ENCODE measurements around the gene STX17. TPM values are rescaled to one million over a fixed set of nuclear protein-coding genes. Genes with fewer than 3 reads are reported as not detected.

The STX17 gene
- total and polyA plus RNA-seq, 5 experiments from 2014 or later: 28.4 to 50.3 (median 33.9) TPM

DNA sequence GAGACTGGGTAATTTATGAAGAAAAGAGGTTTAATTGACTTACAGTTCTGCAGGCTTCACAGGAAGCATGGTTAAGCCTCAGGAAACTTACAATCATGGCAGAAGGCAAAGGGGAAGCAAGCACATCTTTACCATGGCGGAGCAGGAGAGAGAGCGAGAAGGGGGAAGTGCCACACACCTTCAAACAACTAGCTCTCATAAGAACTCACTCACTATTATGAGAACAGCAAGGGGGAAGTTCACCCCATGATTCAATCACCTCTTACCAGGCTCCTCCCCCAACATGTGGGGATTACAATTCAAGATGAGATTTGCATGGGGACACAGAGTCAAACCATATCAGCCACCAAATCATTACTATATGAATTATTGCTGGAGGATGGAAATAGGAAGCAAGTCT is 30.3 kb upstream of the STX17 start:
- no peaks in the 10 kb centered on the region for H3K4me1 Mint-ChIP-seq
- DNase-seq (no peak), ATAC-seq (no peak)
- peaks cover 0 to 6% (median 0%) of the 10 kb centered on the region in 9 donors for H3K9me3 Mint-ChIP-seq
- H3K27ac Mint-ChIP-seq: no peak overlapping the region
- H3K36me3 Mint-ChIP-seq: peaks cover 0 to 10% (median 6%) of the 10 kb centered on the region in 3 donors
- H3K27me3 Mint-ChIP-seq: peaks cover 0 to 9% (median 3%) of the 10 kb centered on the region in 5 donors
- POLR2A ChIA-PET: interaction anchor here (0.6 kb wide), 1 partner anchor 78 kb away, joined by 3 read pairs; no protein-coding TSS in a partner anchor
- H3K4me3 Mint-ChIP-seq: no peak overlapping the region

DNA sequence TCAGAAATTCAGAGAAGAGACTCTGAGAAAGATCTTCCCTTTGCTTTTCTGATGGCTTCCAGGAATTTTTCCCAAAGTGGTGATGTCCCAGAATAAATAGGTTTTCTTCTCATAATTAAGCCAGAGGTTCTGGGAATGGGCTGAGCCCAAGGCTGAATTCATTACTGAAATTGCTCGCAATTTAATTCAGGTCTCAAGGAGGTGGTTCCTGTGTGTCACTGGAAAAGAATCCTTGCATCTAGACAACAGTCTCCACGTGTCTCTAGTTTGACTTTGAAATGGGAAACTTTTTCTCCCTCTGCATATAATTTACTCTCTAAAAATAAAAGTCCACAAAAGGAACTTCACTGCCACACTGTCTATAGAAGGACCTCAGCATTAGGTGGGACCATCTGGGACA is 27.8 kb upstream of the STX17 start:
- Mint-ChIP-seq H3K36me3 (peaks cover 0 to 10% (median 9%) of the 10 kb centered on the region in 3 donors), H3K9me3 (peaks cover 0 to 6% (median 0%) of the 10 kb centered on the region in 9 donors), H3K4me3 (no peak overlapping the region), H3K4me1 (no peaks in the 10 kb centered on the region), H3K27me3 (peaks cover 0 to 9% (median 3%) of the 10 kb centered on the region in 5 donors), H3K27ac (no peak overlapping the region)
- ATAC-seq (no peak), DNase-seq (no peak)
- POLR2A ChIA-PET: no interaction called here

GRCh38 chr9:99881769-99882168 is 24.7 kb upstream of the STX17 start:
- Mint-ChIP-seq H3K9me3 (peaks cover 0 to 3% (median 0%) of the 10 kb centered on the region in 9 donors), H3K27me3 (peaks cover 0 to 2% (median 0%) of the 10 kb centered on the region in 5 donors), H3K36me3 (peaks cover 0 to 6% (median 5%) of the 10 kb centered on the region in 3 donors), H3K27ac (no peak overlapping the region), H3K4me1 (no peaks in the 10 kb centered on the region), H3K4me3 (no peak overlapping the region)
- DNase-seq (no peak), ATAC-seq (no peak)
- POLR2A ChIA-PET: no interaction called here

GRCh38 chr9:99885747-99886146 is 20.7 kb upstream of the STX17 start:
- ATAC-seq: no peak
- Mint-ChIP-seq H3K4me3 (no peak overlapping the region), H3K27ac (peak overlapping the region in 1 of 10 donors; percentile 12), H3K27me3 (peaks cover 0 to 3% (median 0%) of the 10 kb centered on the region in 5 donors), H3K4me1 (no peaks in the 10 kb centered on the region), H3K9me3 (no peaks in the 10 kb centered on the region), H3K36me3 (peaks cover 0 to 5% (median 0%) of the 10 kb centered on the region in 3 donors)
- DNase-seq: no peak
- POLR2A ChIA-PET: no interaction called here

- Mint-ChIP-seq H3K27ac (no peak overlapping the region), H3K27me3 (peaks cover 0 to 6% (median 0%) of the 10 kb centered on the region in 5 donors), H3K9me3 (no peaks in the 10 kb centered on the region), H3K36me3 (peaks cover 0 to 2% (median 2%) of the 10 kb centered on the region in 3 donors), H3K4me1 (no peaks in the 10 kb centered on the region), H3K4me3 (no peak overlapping the region)
- POLR2A ChIA-PET: no interaction called here
- no peak for ATAC-seq
- no peak for DNase-seq
These were observed 17.3 kb upstream of the STX17 start for GRCh38 chr9:99889120-99889519.

GRCh38 chr9:99894826-99895225 is 11.6 kb upstream of the STX17 start:
- POLR2A ChIA-PET: interaction anchor here (0.6 kb wide), 1 partner anchor 73 kb away, joined by 3 read pairs; the partner anchor contains the start of gene NR4A3
- peaks cover 10 to 29% (median 12%) of the 10 kb centered on the region in 5 donors for H3K27me3 Mint-ChIP-seq
- DNase-seq: no peak
- H3K4me3 Mint-ChIP-seq: no peak overlapping the region
- no peak overlapping the region for H3K27ac Mint-ChIP-seq
- no peak for ATAC-seq
- H3K9me3 Mint-ChIP-seq: no peaks in the 10 kb centered on the region
- peaks cover 0 to 1% (median 0%) of the 10 kb centered on the region in 4 donors for H3K4me1 Mint-ChIP-seq
- H3K36me3 Mint-ChIP-seq: peaks cover 0 to 2% (median 2%) of the 10 kb centered on the region in 3 donors

DNA sequence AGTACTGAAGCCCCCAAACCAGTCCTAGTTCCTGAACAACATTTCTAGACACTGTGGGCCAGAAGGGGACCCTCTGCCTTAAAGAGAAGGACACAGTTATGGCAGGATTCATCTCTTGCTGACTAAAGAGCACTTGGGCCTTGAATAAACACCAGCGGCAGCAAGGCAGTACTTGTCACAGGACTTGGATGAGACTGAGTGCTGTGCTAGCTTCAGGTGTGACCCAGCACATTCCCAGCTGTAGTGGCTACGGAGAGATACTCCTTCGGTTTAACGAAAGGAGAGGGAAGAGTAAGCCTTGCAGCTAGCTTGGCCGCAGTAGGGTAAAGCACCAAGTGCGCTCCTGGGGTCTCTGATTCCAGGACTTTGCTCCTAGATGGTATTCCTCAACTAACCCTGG is 10.9 kb upstream of the STX17 start:
- no peaks in the 10 kb centered on the region for H3K9me3 Mint-ChIP-seq
- peaks cover 0 to 1% (median 0%) of the 10 kb centered on the region in 4 donors for H3K4me1 Mint-ChIP-seq
- no peak overlapping the region for H3K27ac Mint-ChIP-seq
- no peak for DNase-seq
- no peak overlapping the region for H3K4me3 Mint-ChIP-seq
- H3K27me3 Mint-ChIP-seq: peaks cover 10 to 29% (median 12%) of the 10 kb centered on the region in 5 donors
- peaks cover 0 to 2% (median 2%) of the 10 kb centered on the region in 3 donors for H3K36me3 Mint-ChIP-seq
- POLR2A ChIA-PET: interaction anchor here (0.6 kb wide), 1 partner anchor 74 kb away, joined by 3 read pairs; the partner anchor contains the start of gene NR4A3
- no peak for ATAC-seq

GRCh38 chr9:99896119-99896518 is 10.3 kb upstream of the STX17 start:
- Mint-ChIP-seq H3K27ac (peak overlapping the region in 1 of 10 donors; percentile 15), H3K4me1 (peaks cover 0 to 1% (median 0%) of the 10 kb centered on the region in 4 donors), H3K4me3 (no peak overlapping the region), H3K36me3 (peaks cover 0 to 2% (median 2%) of the 10 kb centered on the region in 3 donors), H3K27me3 (peaks cover 10 to 29% (median 12%) of the 10 kb centered on the region in 5 donors), H3K9me3 (no peaks in the 10 kb centered on the region)
- no peak for ATAC-seq
- no peak for DNase-seq
- POLR2A ChIA-PET: no interaction called here

GRCh38 chr9:99903393-99903792 is 3.1 kb upstream of the STX17 start:
- ATAC-seq (no peak), DNase-seq (no peak)
- POLR2A ChIA-PET: no interaction called here
- Mint-ChIP-seq H3K27me3 (peaks cover 2 to 15% (median 4%) of the 10 kb centered on the region in 5 donors), H3K9me3 (no peaks in the 10 kb centered on the region), H3K36me3 (no peaks in the 10 kb centered on the region), H3K27ac (peak overlapping the region in 1 of 10 donors; percentile 44), H3K4me1 (peaks cover 8 to 21% (median 20%) of the 10 kb centered on the region in 4 donors), H3K4me3 (no peak overlapping the region)

DNA sequence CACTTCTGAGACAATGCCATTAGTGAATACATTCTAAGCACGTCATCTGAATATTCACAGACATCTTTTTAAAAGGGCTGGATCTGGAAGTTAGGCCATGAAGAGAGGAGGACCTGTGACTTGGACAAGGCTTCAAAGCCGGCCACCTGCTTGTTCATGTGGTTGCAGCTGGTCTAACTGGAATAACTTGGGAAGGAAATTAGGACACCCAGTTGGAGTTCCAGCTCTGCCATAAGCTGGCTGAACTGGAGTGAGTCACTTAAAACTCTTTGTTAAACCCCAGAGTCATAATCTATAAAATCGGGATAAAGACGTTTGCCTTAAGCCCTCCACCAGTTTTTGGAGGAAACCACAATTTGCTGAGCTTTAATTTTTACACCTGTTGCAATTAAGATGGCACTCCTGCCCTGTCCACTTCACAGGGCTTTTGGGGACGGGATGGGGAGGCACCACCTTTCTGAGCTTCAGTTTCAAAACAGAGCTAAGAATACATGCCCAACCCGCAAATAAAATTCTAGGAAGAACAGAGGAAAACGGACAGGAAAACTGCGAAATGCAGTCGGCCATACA is 536 bp upstream of the STX17 start:
- Mint-ChIP-seq H3K27me3 (peaks cover 0 to 15% (median 4%) of the 10 kb centered on the region in 5 donors), H3K36me3 (peaks cover 0 to 4% (median 0%) of the 10 kb centered on the region in 3 donors), H3K9me3 (no peaks in the 10 kb centered on the region), H3K4me1 (peaks cover 13 to 36% (median 32%) of the 10 kb centered on the region in 4 donors), H3K4me3 (peak overlapping the region; percentile 91 to 99 (median 97)), H3K27ac (peak overlapping the region; percentile 93 to 100 (median 98))
- POLR2A ChIA-PET: interaction anchor here (0.6 to 3.8 kb wide), 3 partner anchors 85 to 442 kb away, joined by 3 to 28 read pairs (median 3); partner anchors contain the start of gene NR4A3
- DNase-seq (peak in 2 of 10 donors; percentile 7 to 10), ATAC-seq (no peak)

GRCh38 chr9:99907208-99907532 is 716 bp downstream of the STX17 start:
- POLR2A ChIA-PET: interaction anchor here (0.9 to 3.8 kb wide), 5 partner anchors 12 to 187 kb away, joined by 3 to 28 read pairs (median 4); partner anchors contain the start of gene NR4A3
- H3K27me3 Mint-ChIP-seq: peaks cover 0 to 13% (median 3%) of the 10 kb centered on the region in 5 donors
- H3K4me1 Mint-ChIP-seq: peaks cover 13 to 43% (median 33%) of the 10 kb centered on the region in 4 donors
- peak overlapping the region; percentile 96 to 100 (median 99) for H3K27ac Mint-ChIP-seq
- peak overlapping the region; percentile 95 to 99 (median 98) for H3K4me3 Mint-ChIP-seq
- ATAC-seq (no peak), DNase-seq (no peak)
- H3K36me3 Mint-ChIP-seq: peaks cover 0 to 13% (median 4%) of the 10 kb centered on the region in 3 donors
- no peaks in the 10 kb centered on the region for H3K9me3 Mint-ChIP-seq

DNA sequence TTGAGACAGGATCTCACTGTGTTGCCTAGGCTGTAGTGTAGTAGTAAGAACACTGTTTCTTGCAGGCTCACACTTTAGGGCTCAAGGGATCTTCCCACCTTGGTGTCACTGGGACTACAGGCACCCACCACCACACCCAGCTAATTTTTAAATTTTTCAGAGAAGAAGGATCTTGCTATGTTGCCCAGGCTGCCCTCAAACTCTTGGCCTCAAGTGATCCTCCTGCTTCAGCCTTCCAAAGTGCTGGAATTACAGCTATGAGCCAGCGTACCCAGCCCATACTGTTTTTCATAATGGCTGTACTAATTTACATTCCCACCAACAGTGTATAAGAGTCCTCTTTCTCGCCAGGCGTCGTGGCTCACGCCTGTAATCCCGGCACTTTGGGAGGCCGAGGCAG is 5.1 kb downstream of the STX17 start:
- POLR2A ChIA-PET: no interaction called here
- Mint-ChIP-seq H3K27ac (peak overlapping the region in 1 of 10 donors; percentile 5), H3K9me3 (no peaks in the 10 kb centered on the region), H3K27me3 (no peaks in the 10 kb centered on the region), H3K36me3 (peaks cover 0 to 43% (median 21%) of the 10 kb centered on the region in 3 donors), H3K4me3 (peak overlapping the region in 1 of 10 donors; percentile 39), H3K4me1 (peaks cover 11 to 47% (median 36%) of the 10 kb centered on the region in 4 donors)
- ATAC-seq (no peak), DNase-seq (no peak)

DNA sequence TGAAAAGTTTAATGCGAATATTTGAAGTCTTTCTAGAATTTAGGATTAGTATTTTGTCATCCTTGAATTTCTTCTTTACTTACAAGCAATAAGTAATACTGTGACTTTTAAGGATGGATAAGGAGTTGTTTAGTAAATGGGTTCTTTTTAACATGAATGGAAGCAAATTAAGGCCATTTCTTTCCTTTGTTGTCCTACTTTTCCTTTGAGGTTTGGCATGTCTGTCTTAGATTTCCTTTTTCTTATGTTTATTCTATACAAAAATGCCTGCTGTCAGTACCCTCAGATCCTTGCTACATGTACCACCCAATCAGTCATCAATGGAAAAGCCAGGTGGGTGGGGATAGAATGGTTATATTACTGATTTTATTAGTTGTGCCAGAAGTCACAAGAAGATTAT is 10.2 kb downstream of the STX17 start:
- H3K36me3 Mint-ChIP-seq: peaks cover 5 to 79% (median 38%) of the 10 kb centered on the region in 3 donors
- ATAC-seq (no peak), DNase-seq (no peak)
- H3K27me3 Mint-ChIP-seq: no peaks in the 10 kb centered on the region
- H3K27ac Mint-ChIP-seq: no peak overlapping the region
- POLR2A ChIA-PET: no interaction called here
- peaks cover 13 to 47% (median 43%) of the 10 kb centered on the region in 4 donors for H3K4me1 Mint-ChIP-seq
- no peak overlapping the region for H3K4me3 Mint-ChIP-seq
- no peaks in the 10 kb centered on the region for H3K9me3 Mint-ChIP-seq
